Measurements from ENCODE around the gene PAH. TPM values are rescaled to one million over a fixed set of nuclear protein-coding genes. Genes with fewer than 3 reads are reported as not detected.

PAH gene
- total and polyA plus RNA-seq, 2 of the 13 experiments (the other 11 are each of a cell fraction or from before 2014, with no cell fraction given), result 192 to 451 TPM

GRCh38 chr12:102824218-102824835, 92.7 kb downstream of the PAH start (continued):
- peak; percentile 18; the same call in 1 of the 2 replicates for TF ChIP-seq MED1 (CRISPR knock-in tag; IDR thresholded peaks at IDR 0.05)
- TF ChIP-seq ZNF281 (CRISPR knock-in tag; IDR thresholded peaks at IDR 0.05; ENCODE audit: borderline replicate concordance), result peak; percentile 67
- TF ChIP-seq MAX (IDR thresholded peaks at IDR 0.05), result peak; percentile 71
- peak; percentile 93 for TF ChIP-seq ZBTB44 (CRISPR knock-in tag; IDR thresholded peaks at IDR 0.05)
- 0 out of 2 replicates have a peak, but pooled peaks have one; percentile 10 for TF ChIP-seq CEBPG (CRISPR knock-in tag; IDR thresholded peaks at IDR 0.05)
- 0 out of 2 replicates have a peak, but pooled peaks have one; percentile 50 for TF ChIP-seq SP140L (CRISPR knock-in tag; IDR thresholded peaks at IDR 0.05; ENCODE audit: borderline replicate concordance)
- TF ChIP-seq MEIS2 (CRISPR knock-in tag; IDR thresholded peaks at IDR 0.05), result 0 out of 2 replicates have a peak, but pooled peaks have one; percentile 46
- TF ChIP-seq ZUFSP (CRISPR knock-in tag; IDR thresholded peaks at IDR 0.05; ENCODE audit: borderline replicate concordance), result no peak
- TF ChIP-seq SAP130 (CRISPR knock-in tag; IDR thresholded peaks at IDR 0.05; ENCODE audit: low read depth), result peak; percentile 79
- TF ChIP-seq HBP1 (CRISPR knock-in tag; IDR thresholded peaks at IDR 0.05; ENCODE audit: low read depth), result peak; percentile 90; the same call in 1 of the 2 replicates
- TF ChIP-seq MYC (CRISPR knock-in tag; IDR thresholded peaks at IDR 0.05; ENCODE audit: borderline replicate concordance), result peak; percentile 67; the same call in 1 of the 2 replicates
- peak; percentile 57; the same call in 1 of the 2 replicates for TF ChIP-seq ZBTB20 (CRISPR knock-in tag; IDR thresholded peaks at IDR 0.05; ENCODE audit: borderline replicate concordance, low read depth)
- peak; percentile 43 for TF ChIP-seq GABPB1 (CRISPR knock-in tag; IDR thresholded peaks at IDR 0.05)
- TF ChIP-seq EHMT2 (IDR thresholded peaks at IDR 0.05; ENCODE audit: borderline replicate concordance, low read depth, low read length), result peak; percentile 68; the same call in 1 of the 2 replicates
- 0 out of 2 replicates have a peak, but pooled peaks have one; percentile 68 for TF ChIP-seq TOPORS (CRISPR knock-in tag; IDR thresholded peaks at IDR 0.05)
- peak; percentile 64; the same call in 1 of the 2 replicates for TF ChIP-seq GATAD1 (CRISPR knock-in tag; IDR thresholded peaks at IDR 0.05)
- TF ChIP-seq NKX3-1 (CRISPR knock-in tag; IDR thresholded peaks at IDR 0.05), result peak; percentile 50; the same call in 1 of the 2 replicates
- 0 out of 2 replicates have a peak, but pooled peaks have one; percentile 52 for TF ChIP-seq ZNF138 (CRISPR knock-in tag; IDR thresholded peaks at IDR 0.05; ENCODE audit: low read depth)

Measured in HepG2 (cell line).